HG02840 (cell line): ENCODE measurements around the gene MTA1.

Experiments
- ATAC-seq: cut with Tn5 transposase; IDR thresholded peaks from one replicate; pipeline ENCODE4 v1.9.1; 2021; ENCODE audit warnings: mild to moderate bottlenecking, moderate library complexity, moderate number of reproducible peaks; ENCODE audit not compliant: unreplicated experiment, low FRiP score

Gene MTA1

GRCh38 chr14:105421723-105422615 is 2.3 kb downstream of the MTA1 start:
- ATAC-seq: no peak

GRCh38 chr14:105422695-105423487 is 3.3 kb downstream of the MTA1 start:
- no peak for ATAC-seq

- ATAC-seq: no peak
These were observed 4.0 kb downstream of the MTA1 start for GRCh38 chr14:105423488-105424195.

- ATAC-seq: no peak
These were observed 5.2 kb downstream of the MTA1 start for GRCh38 chr14:105424861-105425260.

- ATAC-seq: no peak
These were observed 6.2 kb downstream of the MTA1 start for GRCh38 chr14:105425823-105426247.

GRCh38 chr14:105426416-105427130 is 6.9 kb downstream of the MTA1 start:
- no peak for ATAC-seq

GRCh38 chr14:105427412-105427811 is 7.8 kb downstream of the MTA1 start:
- no peak for ATAC-seq

GRCh38 chr14:105427936-105428485 is 8.4 kb downstream of the MTA1 start:
- ATAC-seq: no peak

- no peak for ATAC-seq
These were observed 10.4 kb downstream of the MTA1 start for GRCh38 chr14:105430042-105430441.

- ATAC-seq: no peak
These were observed 10.9 kb downstream of the MTA1 start for GRCh38 chr14:105430565-105430964.

GRCh38 chr14:105431256-105431655 is 11.6 kb downstream of the MTA1 start:
- no peak for ATAC-seq

- no peak for ATAC-seq
These were observed 13.0 kb downstream of the MTA1 start for GRCh38 chr14:105432657-105433056.

GRCh38 chr14:105433161-105433605 is 13.6 kb downstream of the MTA1 start:
- ATAC-seq: no peak

- ATAC-seq: no peak
These were observed 16.8 kb downstream of the MTA1 start for GRCh38 chr14:105436402-105436801.

GRCh38 chr14:105436891-105437722 is 17.5 kb downstream of the MTA1 start:
- no peak for ATAC-seq

GRCh38 chr14:105437723-105438500 is 18.3 kb downstream of the MTA1 start:
- ATAC-seq: no peak

GRCh38 chr14:105439179-105439578 is 19.6 kb downstream of the MTA1 start:
- ATAC-seq: no peak
